CD1c-positive myeloid dendritic cell (primary cell): ENCODE measurements around the gene SMAP2.
A peak's percentile ranks its signal among the peaks of the same experiment; 100 is the strongest.

Experiments
- DNase-seq: peaks from one replicate; pipeline ENCODE4 v3.0.0-alpha.2; 2016; ENCODE audit errors: extremely low spot score

SMAP2 gene

GRCh38 chr1:40421431-40422384 lies 48.2 kb downstream of the SMAP2 start:
- peak; percentile 80 for DNase-seq

- no peak for DNase-seq
These were observed 49.2 kb downstream of the SMAP2 start for GRCh38 chr1:40422630-40423263.

DNA sequence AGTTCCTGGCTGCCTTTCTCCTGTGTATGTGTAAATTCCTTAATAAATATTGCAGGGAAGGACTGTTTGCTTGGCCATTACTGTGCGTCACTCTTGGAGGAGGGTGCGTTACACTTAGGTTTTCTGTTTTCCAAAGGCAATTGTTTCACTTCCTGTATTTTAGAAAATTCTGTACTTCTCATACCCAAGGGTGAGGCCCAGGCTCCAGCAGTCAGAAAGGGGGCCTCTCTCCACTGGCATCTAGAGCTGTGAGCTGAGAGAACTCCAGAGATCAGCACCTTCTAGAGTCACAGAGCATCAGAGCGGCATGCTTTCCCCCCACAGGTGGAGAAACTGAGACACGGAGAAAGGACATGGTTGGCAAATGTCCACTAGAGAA lies 49.7 kb downstream of the SMAP2 start:
- peak; percentile 83 for DNase-seq

DNA sequence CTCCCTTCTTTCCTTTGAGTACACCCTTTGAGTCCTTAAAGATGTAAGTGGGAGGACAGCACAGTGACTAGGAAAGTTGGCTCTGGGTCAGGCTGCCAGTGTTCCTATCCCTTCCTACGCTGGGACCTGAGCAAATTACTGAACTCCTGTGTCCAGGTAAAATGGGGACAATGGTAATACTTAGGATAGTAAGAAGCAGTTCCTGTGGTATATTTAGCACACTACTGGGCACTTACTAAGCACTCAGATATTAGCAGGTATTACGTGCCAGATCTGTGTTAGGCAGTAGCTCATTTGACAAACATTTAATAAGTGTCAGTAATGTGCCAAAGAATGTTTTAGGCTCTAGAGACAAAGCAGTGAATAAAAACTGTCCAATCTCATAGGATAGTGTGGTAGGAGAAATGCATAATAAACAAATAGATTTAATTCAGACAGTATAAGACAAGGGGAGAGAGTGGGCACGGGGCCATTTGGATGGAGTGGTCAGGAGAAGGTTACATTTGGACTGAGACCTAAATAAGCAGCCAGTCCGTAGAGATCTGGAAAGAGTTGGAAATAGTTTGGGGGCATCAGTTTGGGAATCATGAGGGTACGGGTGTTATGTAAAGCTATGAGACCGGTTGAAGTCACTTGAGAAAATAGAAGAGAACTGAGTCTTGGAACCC lies 50.6 kb downstream of the SMAP2 start:
- no peak for DNase-seq

- peak; percentile 43 for DNase-seq
These were observed 51.7 kb downstream of the SMAP2 start for GRCh38 chr1:40425198-40425597.

GRCh38 chr1:40431385-40431784 lies 57.9 kb downstream of the SMAP2 start:
- DNase-seq: no peak

- DNase-seq: no peak
These were observed 59.3 kb downstream of the SMAP2 start for GRCh38 chr1:40432644-40433390.

DNA sequence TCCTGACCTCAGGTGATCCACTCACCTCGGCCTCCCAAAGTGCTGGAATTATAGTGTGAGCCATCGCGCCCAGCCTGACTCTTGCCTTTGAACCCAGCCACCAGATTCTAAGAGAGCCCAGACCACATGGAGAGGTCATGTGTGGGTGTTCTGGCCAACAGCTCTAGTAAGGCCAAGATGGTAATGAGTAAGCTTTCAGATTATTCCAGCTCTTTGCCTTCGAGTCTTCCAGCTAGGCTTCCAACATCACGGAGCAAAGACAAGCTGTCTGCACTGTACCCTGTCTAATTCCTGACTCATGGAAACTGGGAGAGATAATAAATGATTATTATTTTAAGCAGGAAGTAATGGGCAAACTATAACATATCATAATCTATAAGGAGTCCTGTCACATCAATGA lies 61.9 kb downstream of the SMAP2 start:
- DNase-seq: no peak

DNA sequence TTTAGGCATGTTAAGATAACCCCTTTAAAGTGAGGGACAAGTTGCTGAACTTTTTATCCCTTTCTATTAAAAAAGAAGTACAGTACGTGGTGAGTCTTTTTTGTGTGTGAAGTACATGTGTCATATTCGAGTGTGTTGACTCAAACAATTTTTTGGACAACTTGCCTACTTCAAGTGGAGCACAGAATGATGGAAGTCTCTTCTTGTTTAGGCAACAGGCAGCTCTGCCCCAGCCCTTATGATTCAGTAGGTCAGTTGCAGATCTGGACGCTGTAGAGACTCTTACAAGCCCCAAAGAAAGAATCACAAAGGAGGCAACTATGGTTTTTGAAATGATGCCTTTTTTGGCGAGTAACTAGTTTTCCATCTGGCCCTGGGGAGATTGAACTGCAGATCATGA lies 62.3 kb downstream of the SMAP2 start:
- no peak for DNase-seq

GRCh38 chr1:40438391-40439015 lies 65.0 kb downstream of the SMAP2 start:
- DNase-seq: peak; percentile 50

DNA sequence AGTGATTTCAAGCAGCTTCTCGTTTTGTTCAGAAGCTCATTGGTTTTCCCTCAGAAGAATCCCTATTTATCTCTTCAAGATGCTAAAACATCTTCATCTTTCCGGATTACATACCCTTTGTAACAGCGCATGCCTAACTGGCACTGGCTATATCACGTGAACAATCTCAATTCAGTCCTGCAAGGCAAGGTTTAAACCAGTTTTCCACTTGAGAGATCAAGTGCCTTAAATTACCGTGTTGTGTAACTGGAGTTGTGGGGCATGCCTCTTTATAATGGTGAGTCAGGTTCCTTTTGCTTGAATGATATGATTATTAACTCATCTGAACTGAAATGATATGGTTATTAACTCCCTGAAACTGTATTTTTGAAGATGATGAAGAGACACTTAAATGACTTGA lies 65.7 kb downstream of the SMAP2 start:
- DNase-seq: no peak

DNA sequence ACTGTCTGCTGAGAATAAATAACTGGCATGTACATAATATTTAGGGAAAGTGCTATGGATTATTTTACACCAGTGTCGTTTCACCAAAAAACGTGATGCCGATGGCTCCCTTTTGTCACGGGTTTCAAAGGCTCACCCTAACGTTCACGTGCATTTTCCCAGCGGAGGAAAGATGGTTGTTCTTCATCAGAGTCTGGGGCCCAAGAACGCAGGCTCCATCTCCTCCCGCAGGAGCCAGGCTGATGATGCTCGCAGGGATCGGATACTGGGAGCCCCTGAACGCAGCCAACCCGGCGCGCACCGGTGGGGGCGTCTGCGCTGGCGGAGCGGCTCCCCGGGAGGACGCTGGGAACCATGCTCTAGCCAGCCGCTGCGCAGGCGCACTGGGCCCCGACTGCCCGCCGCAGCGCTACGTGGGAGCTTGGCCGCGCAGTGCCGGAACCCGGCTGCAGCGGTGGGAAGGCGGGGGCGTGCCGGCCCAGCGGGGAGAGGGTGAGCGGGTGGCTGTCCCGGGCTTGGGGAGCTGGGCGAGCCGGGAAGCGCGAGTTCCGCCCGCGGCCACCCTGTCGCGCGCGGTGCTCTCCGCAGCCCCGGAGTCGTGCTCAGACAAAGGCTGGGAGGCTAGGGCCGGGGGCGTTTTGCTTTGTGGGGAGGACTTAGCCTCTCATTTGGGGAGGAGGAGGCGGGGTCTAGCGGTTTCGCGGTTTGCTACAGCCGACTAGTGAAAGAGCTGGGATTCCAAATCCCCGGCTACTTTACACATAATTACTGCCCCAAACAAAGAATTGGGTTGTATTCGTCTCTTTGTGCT lies 76.4 kb downstream of the SMAP2 start, which contains the start of gene ZFP69B:
ZFP69B (plus strand) TSS at position 793 of the 811 bp plus-strand sequence. CDS start 486 bp downstream, outside the sequence.
- DNase-seq: peak; percentile 95

- DNase-seq: peak; percentile 80
These were observed 77.1 kb downstream of the SMAP2 start for GRCh38 chr1:40450495-40451237.

DNA sequence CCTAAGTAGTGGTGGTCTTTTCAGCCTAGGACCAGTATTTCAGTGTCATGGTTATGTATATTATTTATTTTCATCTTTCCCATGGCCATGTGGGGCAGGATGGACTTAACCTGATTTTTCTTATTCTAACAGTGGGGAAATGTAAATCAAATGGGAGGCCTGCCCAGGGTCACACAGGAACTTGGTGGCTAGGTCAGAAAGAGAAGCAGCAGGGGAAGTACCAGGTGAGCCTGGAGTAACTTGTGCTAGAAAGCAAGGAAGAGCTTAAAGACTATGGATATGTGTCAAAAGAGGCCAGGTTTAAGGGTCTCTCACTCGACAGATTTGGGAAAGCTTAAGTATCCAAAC lies 77.7 kb downstream of the SMAP2 start:
- no peak for DNase-seq

GRCh38 chr1:40454873-40455272 lies 81.3 kb downstream of the SMAP2 start:
- no peak for DNase-seq

GRCh38 chr1:40462956-40463590 lies 89.5 kb downstream of the SMAP2 start:
- DNase-seq: no peak

DNA sequence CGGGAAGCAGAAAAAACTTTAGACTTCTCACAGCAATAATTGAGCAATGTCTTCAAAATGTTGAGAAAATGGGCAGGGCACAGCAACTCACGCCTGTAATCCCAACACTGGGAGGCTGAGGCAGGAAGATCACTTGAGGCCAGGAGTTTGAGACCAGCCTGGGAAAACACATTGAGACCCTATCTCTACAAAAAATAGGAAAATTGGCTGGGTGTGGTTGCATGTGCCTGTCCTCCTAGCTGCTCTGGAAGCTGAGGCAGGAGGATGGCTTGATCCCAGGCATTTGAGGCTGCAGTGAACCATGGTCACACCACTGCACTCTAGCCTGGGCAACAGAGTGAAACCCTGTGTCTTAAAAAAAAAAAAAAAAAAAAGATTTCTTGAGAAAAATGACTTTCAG lies 95.8 kb downstream of the SMAP2 start:
- no peak for DNase-seq
